Left ventricle myocardium inferior (tissue), 1 donor: ENCODE data around the gene PCCA. TPM values are rescaled to one million over a fixed set of nuclear protein-coding genes. Genes with fewer than 3 reads are reported as not detected.
"Not testable (repeated sequence)": the region's sequence is repeated elsewhere in the genome, so short reads cannot be mapped to it uniquely, and the experiment has no call there.

Experiments
- DNase-seq: peaks from one replicate; pipeline ENCODE4 v3.0.0-alpha.2; 2020
- H3K27ac ChIP-seq: fragments of 200-600 bp; replicated peaks from 2 replicates; pipeline ENCODE4 v1.8.0; 2021
- H3K27me3 ChIP-seq: fragments of 200-600 bp; 2 replicates; pipeline ENCODE4 v1.8.0; 2021; ENCODE audit warnings: low read depth
- H3K36me3 ChIP-seq: fragments of 200-600 bp; 2 replicates; pipeline ENCODE4 v1.8.0; 2021
- H3K4me1 ChIP-seq: fragments of 200-600 bp; 2 replicates; pipeline ENCODE4 v1.8.0; 2021
- H3K4me3 ChIP-seq: fragments of 200-600 bp; 2 replicates; pipeline ENCODE4 v1.8.0; 2021; ENCODE audit warnings: mild to moderate bottlenecking, moderate library complexity
- H3K9me3 ChIP-seq: fragments of 200-600 bp; replicated peaks from 2 replicates; pipeline ENCODE4 v1.8.0; 2021
- CTCF ChIP-seq: fragments of 200-600 bp; IDR thresholded peaks from 2 replicates; pipeline ENCODE4 v1.8.0; 2021; ENCODE audit warnings: antibody characterized with exemption, mild to moderate bottlenecking, borderline replicate concordance
- intact Hi-C: fragments of 100-400 bp; cut with micrococcal nuclease; formaldehyde crosslinking; loops from one replicate; pipeline ENCODE4 v1.11.0; 2022
- total RNA-seq: library from RNA; stranded (reverse); fragmentation: NEBNext Ultra II Directional; extraction: Animal tissue kit (Norgen Biotek cat#: 25700); gene quantifications from one replicate; pipeline ENCODE4 v1.2.1, GENCODE V29; 2021
- donor health status: DM: no; HTN: yes; CAD: no; lungs with severe emphysema.

PCCA gene
- total RNA-seq, 1 donor from 2014 or later: 65.4 TPM

- intact Hi-C loops: no loop called here
- Histone ChIP-seq H3K4me1 (no peaks in the 10 kb centered on the region), H3K4me3 (no peak overlapping the region), H3K27ac (no peak overlapping the region), H3K27me3 (no peaks in the 10 kb centered on the region), H3K9me3 (no peaks in the 10 kb centered on the region), H3K36me3 (peaks cover 34% of the 10 kb centered on the region)
- DNase-seq: no peak
- no peak for TF ChIP-seq CTCF
Measured at GRCh38 chr13:100158569-100158968, 69.7 kb downstream of the PCCA start.

GRCh38 chr13:100159584-100159983 lies 70.7 kb downstream of the PCCA start:
- intact Hi-C loops: no loop called here
- H3K36me3 ChIP-seq: peaks cover 34% of the 10 kb centered on the region

GRCh38 chr13:100160450-100160849 lies 71.6 kb downstream of the PCCA start:
- intact Hi-C loops: no loop called here

More at GRCh38 chr13:100159584-100159983, 70.7 kb downstream of the PCCA start:
- Histone ChIP-seq H3K27ac (no peak overlapping the region), H3K4me1 (no peaks in the 10 kb centered on the region), H3K9me3 (no peaks in the 10 kb centered on the region), H3K4me3 (no peak overlapping the region), H3K27me3 (no peaks in the 10 kb centered on the region)
- no peak for DNase-seq
- no peak for TF ChIP-seq CTCF

GRCh38 chr13:100163375-100163774 lies 74.5 kb downstream of the PCCA start:
- no peak for TF ChIP-seq CTCF
- no peaks in the 10 kb centered on the region for H3K27me3 ChIP-seq
- H3K36me3 ChIP-seq: peaks cover 8% of the 10 kb centered on the region
- intact Hi-C loops: no loop called here
- no peak overlapping the region for H3K27ac ChIP-seq
- DNase-seq: no peak
- no peaks in the 10 kb centered on the region for H3K9me3 ChIP-seq
- no peak overlapping the region for H3K4me3 ChIP-seq
- H3K4me1 ChIP-seq: no peaks in the 10 kb centered on the region

More at GRCh38 chr13:100160450-100160849, 71.6 kb downstream of the PCCA start:
- Histone ChIP-seq H3K9me3 (no peaks in the 10 kb centered on the region), H3K27me3 (no peaks in the 10 kb centered on the region), H3K27ac (no peak overlapping the region), H3K36me3 (peaks cover 27% of the 10 kb centered on the region), H3K4me1 (no peaks in the 10 kb centered on the region), H3K4me3 (no peak overlapping the region)
- TF ChIP-seq CTCF: no peak
- DNase-seq: no peak

- Histone ChIP-seq H3K27ac (no peak overlapping the region), H3K36me3 (peaks cover 3% of the 10 kb centered on the region), H3K4me3 (no peak overlapping the region), H3K27me3 (no peaks in the 10 kb centered on the region), H3K4me1 (peaks cover 12% of the 10 kb centered on the region), H3K9me3 (no peaks in the 10 kb centered on the region)
- TF ChIP-seq CTCF: no peak
- DNase-seq: no peak
- intact Hi-C loops: no loop called here
Measured at GRCh38 chr13:100173203-100173602, 84.3 kb downstream of the PCCA start.

- H3K36me3 ChIP-seq, H3K27ac ChIP-seq, H3K4me3 ChIP-seq, intact Hi-C loops, DNase-seq, H3K27me3 ChIP-seq, H3K9me3 ChIP-seq: not testable (repeated sequence)
- H3K4me1 ChIP-seq: peaks cover 12% of the 10 kb centered on the region
Measured at GRCh38 chr13:100174455-100174854, 85.6 kb downstream of the PCCA start.
